HG03442 (cell line): ENCODE data around the gene KCNQ1OT1.

Source experiments
- ATAC-seq: cut with Tn5 transposase; IDR thresholded peaks from one replicate; pipeline ENCODE4 v1.9.1; 2021; ENCODE audit warnings: mild to moderate bottlenecking, moderate library complexity; ENCODE audit not compliant: unreplicated experiment

KCNQ1OT1 gene

GRCh38 chr11:2703363-2704141 is 3.8 kb upstream of the KCNQ1OT1 start:
- no peak for ATAC-seq

- ATAC-seq, result no peak
Observed at GRCh38 chr11:2702771-2703362, 3.1 kb upstream of the KCNQ1OT1 start.

- no peak for ATAC-seq
Observed at GRCh38 chr11:2701898-2702434, 2.2 kb upstream of the KCNQ1OT1 start.

- ATAC-seq, result no peak
Observed at GRCh38 chr11:2701230-2701629, 1.4 kb upstream of the KCNQ1OT1 start.

- ATAC-seq, result no peak
Observed at GRCh38 chr11:2700415-2701211, 819 bp upstream of the KCNQ1OT1 start.

- no peak for ATAC-seq
Observed at GRCh38 chr11:2699185-2699530, 636 bp downstream of the KCNQ1OT1 start.

GRCh38 chr11:2698386-2699184 is 1.2 kb downstream of the KCNQ1OT1 start:
- no peak for ATAC-seq

GRCh38 chr11:2697866-2698265 is 1.9 kb downstream of the KCNQ1OT1 start:
- ATAC-seq, result no peak

- no peak for ATAC-seq
Observed at GRCh38 chr11:2696455-2696854, 3.3 kb downstream of the KCNQ1OT1 start.

- ATAC-seq, result no peak
Observed at GRCh38 chr11:2694995-2695939, 4.5 kb downstream of the KCNQ1OT1 start.

- no peak for ATAC-seq
Observed at GRCh38 chr11:2694495-2694894, 5.3 kb downstream of the KCNQ1OT1 start.

- ATAC-seq, result no peak
Observed at GRCh38 chr11:2693271-2694261, 6.2 kb downstream of the KCNQ1OT1 start.

GRCh38 chr11:2691991-2692875 is 7.6 kb downstream of the KCNQ1OT1 start:
- ATAC-seq, result no peak

- no peak for ATAC-seq
Observed at GRCh38 chr11:2691355-2691761, 8.4 kb downstream of the KCNQ1OT1 start.

GRCh38 chr11:2690596-2691354 is 9.0 kb downstream of the KCNQ1OT1 start:
- ATAC-seq, result no peak

- ATAC-seq, result no peak
Observed at GRCh38 chr11:2689651-2690575, 9.9 kb downstream of the KCNQ1OT1 start.
